HG03039 (cell line): ENCODE measurements around the gene DRD1.
"Not testable (repeated sequence)": the region's sequence is repeated elsewhere in the genome, so short reads cannot be mapped to it uniquely, and the experiment has no call there.

Experiments used
- ATAC-seq: cut with Tn5 transposase; IDR thresholded peaks from one replicate; pipeline ENCODE4 v1.9.1; 2021; ENCODE audit warnings: mild to moderate bottlenecking, moderate library complexity; ENCODE audit not compliant: unreplicated experiment

DRD1 gene

GRCh38 chr5:175468892-175469291, 24.9 kb upstream of the DRD1 start:
- no peak for ATAC-seq

DNA sequence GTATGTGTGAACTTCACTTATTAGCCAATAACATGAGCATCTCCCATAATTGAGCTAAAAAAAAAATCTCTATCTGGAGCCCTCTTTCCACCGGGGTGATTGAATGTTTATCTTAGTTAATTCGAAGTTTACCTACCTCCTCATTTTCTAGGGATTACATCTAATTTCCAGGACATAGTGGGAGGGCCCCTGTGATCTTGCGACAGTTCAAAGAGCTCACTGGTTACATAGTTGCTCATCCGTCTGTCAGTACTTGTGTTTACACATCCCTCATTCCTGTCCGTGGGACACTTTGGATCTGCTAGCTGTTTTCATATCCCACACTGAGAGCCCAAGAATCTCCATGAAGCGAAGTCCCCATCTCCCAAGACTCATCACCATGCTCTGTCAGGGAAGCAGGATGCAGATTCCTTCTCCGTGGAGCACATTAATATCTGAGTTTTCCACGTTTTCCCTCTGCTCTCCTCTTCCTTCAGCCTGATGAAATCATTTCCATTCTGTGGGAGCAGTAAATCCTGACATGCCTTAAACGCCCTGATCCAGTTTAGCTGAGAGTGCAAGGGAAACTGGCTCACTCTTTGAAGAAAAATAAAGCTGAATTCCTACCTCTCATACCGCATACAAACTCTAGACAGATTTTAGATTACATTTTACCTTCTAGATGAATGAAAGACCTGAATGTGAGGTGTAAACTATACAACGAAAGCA, 24.2 kb upstream of the DRD1 start:
- no peak for ATAC-seq

DNA sequence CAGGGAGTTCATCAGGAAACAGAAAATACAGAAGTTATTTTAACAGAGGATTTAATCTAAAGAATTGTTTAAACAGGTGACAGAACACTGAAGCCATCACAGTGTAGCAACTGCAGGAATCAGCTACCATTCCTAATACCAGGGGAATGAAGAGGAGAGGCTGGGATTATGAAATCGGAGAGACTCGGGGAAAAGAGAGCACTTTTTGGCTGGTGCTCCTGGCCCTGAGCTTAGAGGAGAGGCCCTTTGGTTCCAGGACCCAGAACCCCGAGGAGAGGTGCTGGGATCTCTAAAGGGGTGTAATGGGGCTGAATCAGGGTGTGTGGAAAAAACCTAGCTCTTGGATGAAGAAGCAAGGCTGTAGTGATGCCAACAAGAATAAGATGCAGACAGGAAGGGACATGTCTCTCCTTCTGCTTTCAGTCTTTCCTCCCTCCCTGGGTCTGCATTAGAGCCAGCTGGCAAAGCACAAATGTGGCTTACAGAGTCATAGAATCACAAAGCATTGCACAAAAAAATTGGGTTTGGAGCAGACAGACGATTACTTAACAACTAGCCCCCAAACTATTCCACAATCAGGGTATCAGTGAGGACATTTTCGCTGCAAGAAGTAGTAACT, 22.8 kb upstream of the DRD1 start:
- no peak for ATAC-seq

- ATAC-seq = no peak
These were observed 21.3 kb upstream of the DRD1 start for GRCh38 chr5:175465282-175465681.

DNA sequence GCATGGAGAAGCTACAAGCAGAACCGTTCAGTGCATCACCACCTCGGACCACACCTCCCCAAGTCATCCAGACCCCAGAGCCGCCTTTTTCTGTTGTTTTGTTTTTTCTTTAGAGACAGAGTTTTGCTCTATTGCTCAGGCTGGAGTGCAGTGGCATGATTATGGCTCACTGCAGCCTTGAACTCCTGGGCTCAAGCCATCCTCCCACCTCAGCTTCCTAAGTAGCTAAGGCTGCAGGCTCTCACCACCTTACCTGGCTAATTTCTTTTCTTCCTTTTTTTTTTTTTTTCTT, 20.9 kb upstream of the DRD1 start:
- no peak for ATAC-seq

- ATAC-seq = peak; percentile 97
These were observed 20.3 kb upstream of the DRD1 start for GRCh38 chr5:175464074-175464941.

DNA sequence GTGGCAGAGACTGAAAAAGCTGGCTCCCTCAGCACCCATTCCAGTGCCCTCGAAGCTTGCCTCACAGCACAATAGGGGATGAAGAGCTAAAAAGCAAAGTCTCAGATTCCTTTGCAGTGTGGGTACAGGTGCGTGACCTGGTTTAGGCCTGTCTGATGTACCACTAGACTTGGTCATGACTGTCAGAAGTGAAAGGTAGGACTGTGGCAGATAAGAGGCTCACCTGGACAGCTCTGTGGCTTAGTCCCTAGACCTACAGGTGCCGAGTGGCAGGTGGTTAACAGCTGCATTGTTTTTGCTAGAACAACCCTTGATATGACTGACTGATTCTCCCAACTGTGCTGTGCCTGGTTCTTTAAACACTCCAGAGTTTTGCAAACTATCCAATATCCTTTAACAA, 19.7 kb upstream of the DRD1 start:
- ATAC-seq = no peak

GRCh38 chr5:175461370-175461769, 17.4 kb upstream of the DRD1 start:
- no peak for ATAC-seq

DNA sequence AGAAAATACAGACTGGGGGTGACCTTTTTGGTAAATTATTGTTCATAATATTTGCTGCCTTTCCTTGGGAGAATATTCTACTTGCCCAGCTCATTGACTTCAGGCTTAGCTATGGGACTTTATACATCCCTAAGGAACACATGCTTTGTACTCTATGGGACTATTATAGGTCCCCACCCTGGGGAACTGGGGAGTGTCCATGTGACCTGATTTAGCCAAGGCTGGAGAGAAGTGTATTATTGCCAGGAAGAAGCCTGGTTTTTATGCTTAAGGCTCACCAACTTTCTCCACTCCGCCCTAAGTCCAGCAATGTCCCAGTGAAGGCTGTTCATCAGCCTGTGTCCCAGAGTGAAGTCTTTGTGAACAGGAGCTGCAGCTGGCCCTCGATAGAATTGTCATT, 16.6 kb upstream of the DRD1 start:
- no peak for ATAC-seq

DNA sequence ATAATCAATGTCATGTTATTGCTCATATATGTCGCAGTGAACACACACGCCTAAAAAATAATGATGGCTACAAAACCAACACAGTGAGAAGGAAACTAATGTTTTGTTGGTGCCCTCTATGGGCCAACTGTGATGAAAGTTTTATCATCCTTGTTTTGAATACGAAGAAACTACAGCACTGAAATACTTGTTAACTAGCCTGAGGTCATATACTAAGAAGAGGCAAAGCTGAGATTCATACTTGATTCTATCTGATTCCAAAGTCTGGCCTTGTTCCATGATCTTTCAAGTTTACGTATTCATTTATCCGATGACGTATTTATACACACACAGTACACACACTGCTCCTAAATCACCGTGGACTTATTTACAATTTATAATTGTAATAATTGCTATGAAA, 16.1 kb upstream of the DRD1 start:
- no peak for ATAC-seq

DNA sequence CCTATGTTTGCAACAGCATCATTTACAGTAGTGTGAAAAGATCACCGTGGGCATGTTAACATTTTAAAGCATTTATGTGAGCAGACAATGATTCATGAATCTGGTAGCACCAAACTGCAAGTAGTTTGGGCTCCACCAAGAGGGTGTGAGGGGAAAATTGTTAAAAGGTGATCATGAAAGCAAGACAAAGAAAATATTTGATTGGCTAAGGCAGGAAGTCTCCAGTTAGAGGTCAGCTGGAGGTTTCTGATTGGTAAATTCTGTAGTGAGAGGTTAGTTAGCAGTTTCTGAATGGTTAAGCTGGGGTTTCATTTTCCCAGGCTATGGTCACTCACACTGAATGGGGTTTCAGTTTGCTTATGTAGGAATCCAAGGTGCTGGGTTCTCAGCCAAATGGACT, 13.5 kb upstream of the DRD1 start:
- no peak for ATAC-seq

- ATAC-seq = no peak
These were observed 12.2 kb upstream of the DRD1 start for GRCh38 chr5:175456105-175456742.

GRCh38 chr5:175454338-175454737, 10.4 kb upstream of the DRD1 start:
- not testable (repeated sequence) for ATAC-seq

DNA sequence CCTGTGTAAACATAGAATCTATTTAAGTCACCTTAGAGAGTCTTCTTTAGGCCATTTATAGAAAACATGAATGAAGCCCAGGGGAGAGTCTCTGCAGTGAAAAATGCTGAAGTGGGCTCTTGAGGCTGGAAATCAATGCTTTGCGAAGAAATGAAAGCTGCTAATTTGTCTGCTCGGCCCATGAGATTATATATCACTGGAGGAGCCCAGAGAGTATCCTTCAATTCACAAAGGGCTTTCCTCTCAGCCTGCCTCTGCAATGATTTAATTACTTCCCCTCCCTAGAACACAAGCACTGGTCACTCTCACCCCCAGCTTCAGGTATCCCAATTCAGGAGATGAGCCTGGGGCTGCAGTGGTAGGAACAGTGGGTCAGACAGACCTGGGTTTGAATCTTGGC, 8.2 kb upstream of the DRD1 start:
- no peak for ATAC-seq

DNA sequence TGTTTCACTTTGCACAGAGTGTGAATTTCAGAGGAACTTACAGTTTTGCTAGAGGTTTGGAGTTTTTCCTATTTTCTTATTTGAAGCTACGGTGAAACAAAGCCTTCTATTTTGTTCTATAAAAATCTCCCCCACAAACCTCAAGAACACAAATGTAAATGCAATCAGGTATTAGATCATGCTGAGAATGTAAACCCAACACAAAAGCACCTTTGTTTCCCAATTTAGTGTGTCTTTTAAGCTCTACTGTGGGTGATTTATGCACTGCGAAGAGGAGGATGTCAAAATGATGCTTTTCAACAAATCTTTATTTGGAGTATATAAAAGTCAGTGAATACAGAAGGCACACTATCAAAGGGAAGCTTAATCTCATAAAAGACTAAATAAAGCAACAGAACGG, 4.3 kb upstream of the DRD1 start:
- no peak for ATAC-seq

DNA sequence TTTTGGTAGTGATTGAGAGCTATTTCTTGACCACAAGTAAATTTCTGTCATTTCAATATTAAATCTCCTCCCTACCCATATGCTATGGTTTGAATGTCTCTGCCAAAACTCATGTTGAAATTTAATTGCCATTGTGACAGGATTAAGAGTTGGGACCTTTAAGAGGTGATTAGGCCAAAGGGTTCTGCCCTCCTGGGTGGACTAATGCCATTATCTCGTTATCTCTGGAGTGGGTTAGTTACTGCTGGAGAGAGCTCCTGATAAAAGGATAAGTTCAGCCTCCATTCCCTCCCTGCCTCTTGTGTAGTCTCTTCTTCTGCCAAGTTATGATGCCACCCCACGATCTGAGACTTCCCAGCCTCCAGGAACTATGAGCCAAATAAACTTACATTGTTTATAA, 3.6 kb upstream of the DRD1 start:
- no peak for ATAC-seq

- ATAC-seq = not testable (repeated sequence)
These were observed 2.4 kb upstream of the DRD1 start for GRCh38 chr5:175446378-175446777.

DNA sequence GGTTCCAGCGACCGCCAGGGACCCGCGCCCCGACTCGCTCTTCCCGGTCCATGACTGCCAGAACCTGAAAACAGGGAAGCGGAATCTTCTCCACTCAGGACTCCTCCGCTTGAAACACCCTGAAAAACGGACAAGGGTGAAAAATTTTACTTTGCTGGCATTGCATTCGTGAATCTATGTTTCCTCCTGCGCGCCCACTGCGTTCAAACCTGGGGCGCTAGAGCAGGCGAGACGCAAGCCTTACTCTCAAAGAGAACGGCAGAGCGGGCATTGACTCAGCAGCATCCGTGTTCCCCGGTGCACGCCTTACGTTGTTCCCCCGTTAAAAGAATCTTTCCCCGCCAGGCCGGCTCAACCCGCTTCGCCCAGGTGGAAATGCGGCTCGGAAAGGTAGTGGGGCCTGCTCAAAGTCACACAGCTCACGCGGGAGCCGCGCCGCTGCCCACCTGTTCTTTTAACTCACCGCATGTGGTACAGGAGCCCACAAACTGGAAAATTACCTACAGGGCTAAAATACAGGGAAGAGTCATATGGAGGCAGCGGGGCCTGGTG, 999 bp upstream of the DRD1 start:
- ATAC-seq = no peak

DNA sequence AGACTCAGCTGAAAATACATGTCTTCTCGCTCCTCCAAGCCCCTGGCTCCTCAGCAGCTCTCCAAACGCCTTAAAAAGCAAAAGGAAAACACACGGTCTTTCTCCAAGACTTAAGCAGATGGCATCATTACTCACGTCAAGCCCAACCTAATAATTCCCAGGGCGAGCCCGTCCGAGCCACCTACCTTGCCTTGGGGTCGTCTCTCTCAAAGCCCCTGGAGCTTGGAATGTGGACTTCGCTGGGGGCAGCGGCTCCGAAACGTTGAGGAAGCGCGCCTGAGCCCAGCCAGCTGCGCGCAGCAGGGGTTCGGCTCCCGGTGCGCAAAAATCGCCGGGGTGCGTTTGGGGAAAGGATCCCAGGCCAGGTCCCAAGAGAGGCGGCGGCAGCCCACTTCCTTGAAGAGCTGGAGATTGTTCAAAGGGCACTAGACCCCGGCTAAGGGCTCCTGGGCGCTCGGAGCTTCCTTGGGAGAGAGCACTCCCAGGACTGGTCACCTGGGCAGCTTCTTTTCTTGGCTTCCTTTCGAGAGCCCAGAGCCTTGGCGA, 395 bp downstream of the DRD1 start:
- ATAC-seq = no peak

DNA sequence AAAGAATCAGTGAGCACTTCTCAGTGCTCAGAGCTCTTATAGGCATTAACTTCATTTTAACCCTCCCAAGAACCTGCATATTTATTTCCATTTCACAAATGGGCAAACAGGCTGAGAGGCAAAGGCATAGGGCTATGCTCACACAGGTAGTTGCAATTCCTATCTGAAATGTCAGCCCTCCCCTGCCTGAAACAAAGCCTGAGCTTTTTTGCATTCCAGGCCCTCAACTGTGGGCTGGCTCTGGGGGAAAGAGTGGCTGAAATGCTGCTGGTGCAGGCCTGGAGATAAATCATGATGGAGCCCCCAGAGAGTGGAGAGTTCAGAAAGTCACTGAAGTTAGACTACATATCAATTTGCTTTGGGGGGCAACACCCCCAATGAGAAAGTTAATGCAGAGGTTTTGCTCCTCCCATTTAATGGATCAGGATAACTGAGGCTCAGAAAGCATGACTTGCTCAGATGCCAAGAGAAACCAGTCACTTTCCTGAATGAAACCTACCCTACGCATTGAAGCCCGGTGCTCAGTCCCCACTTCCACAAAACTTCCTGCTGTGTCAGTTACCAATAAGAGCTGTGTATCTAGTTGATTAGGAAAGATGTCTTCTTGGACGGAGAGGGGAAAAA, 5.6 kb downstream of the DRD1 start:
- no peak for ATAC-seq

GRCh38 chr5:175436359-175436758, 7.6 kb downstream of the DRD1 start:
- no peak for ATAC-seq
